Ishikawa (cell line): Measurements from ENCODE around the gene RPL39.

Experiments used
- CREB1 ChIP-seq: IDR thresholded peaks from 2 replicates; pipeline ENCODE4 v1.6.1; 2012; ENCODE audit warnings: low read depth
- EP300 ChIP-seq: IDR thresholded peaks from 2 replicates; pipeline ENCODE4 v1.6.1; 2012; ENCODE audit warnings: borderline replicate concordance
- MAX ChIP-seq: IDR thresholded peaks from 2 replicates; pipeline ENCODE4 v1.6.1; 2012
- NFIC ChIP-seq: IDR thresholded peaks from 2 replicates; pipeline ENCODE4 v1.6.1; 2012
- RAD21 ChIP-seq: IDR thresholded peaks from 2 replicates; pipeline ENCODE4 v1.6.1; 2012; ENCODE audit warnings: low read depth
- REST ChIP-seq: IDR thresholded peaks from 2 replicates; pipeline ENCODE4 v1.6.1; 2012; ENCODE audit warnings: low read depth, mild to moderate bottlenecking
- TAF1 ChIP-seq: IDR thresholded peaks from 2 replicates; pipeline ENCODE4 v1.6.1; 2012; ENCODE audit warnings: low read depth, mild to moderate bottlenecking
- TCF12 ChIP-seq: IDR thresholded peaks from 2 replicates; pipeline ENCODE4 v1.6.1; 2012; ENCODE audit warnings: low read depth
- ZBTB7A ChIP-seq: IDR thresholded peaks from 2 replicates; pipeline ENCODE4 v1.6.1; 2012; ENCODE audit warnings: low read depth

- TF ChIP-seq TAF1 (no peak), MAX (no peak), CREB1 (no peak), ZBTB7A (no peak), TCF12 (no peak), REST (no peak), RAD21 (no peak), EP300 (no peak), NFIC (no peak)
Measured at GRCh38 chrX:119756926-119757635, 34.3 kb downstream of the RPL39 start.
